Measurements from ENCODE around the gene YIPF5. TPM values are rescaled to one million over a fixed set of nuclear protein-coding genes. Genes with fewer than 3 reads are reported as not detected.

The YIPF5 gene
- total and polyA plus RNA-seq, 2 of the 4 experiments (the other 2 are of a cell fraction), result 64.4 to 172 TPM

DNA sequence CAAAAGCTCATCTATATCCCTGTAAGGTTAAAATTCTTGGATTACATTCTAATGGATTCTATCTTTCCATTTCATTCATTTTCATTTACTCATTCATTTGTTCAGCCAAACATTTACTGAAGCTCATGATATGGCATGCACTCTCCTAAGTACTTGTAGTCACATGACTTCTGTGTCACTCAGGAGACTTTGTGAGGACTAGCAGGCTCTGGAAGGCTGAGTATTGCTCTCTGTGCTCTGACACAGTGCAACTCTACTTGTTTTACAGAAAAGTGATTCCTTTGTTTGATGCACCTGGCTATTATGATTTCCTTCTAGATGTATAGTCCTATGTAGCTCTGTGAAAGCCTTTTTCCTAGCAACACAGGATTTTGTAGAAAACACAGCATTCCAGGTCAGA, 53.0 kb downstream of the YIPF5 start:
- Histone ChIP-seq H2AK9ac (replicated peaks; ENCODE audit: low read depth, low read length, poor library complexity) (no peak overlapping the region), H3K9me1 (ENCODE audit: insufficient read depth, low read length) (no peaks in the 10 kb centered on the region; the same call in 1 of the 2 replicates), H2BK120ac (ENCODE audit: low read depth, low read length) (no peak overlapping the region), H3K14ac (replicated peaks; ENCODE audit: low read depth, low read length) (no peak overlapping the region), H3K23ac (ENCODE audit: low read depth, low read length) (no peak overlapping the region), H3K4me2 (ENCODE audit: low read depth, low read length) (no peak overlapping the region), H4K8ac (ENCODE audit: low read depth in 2 of 2, low read length in 2 of 2) (no peak overlapping the region), H2BK5ac (ENCODE audit: low read depth, low read length, poor library complexity, severe bottlenecking) (no peak overlapping the region), H3K27me3 (ENCODE audit: control insufficient read depth, insufficient read depth, low read length) (no peaks in the 10 kb centered on the region), H4K20me1 (ENCODE audit: insufficient read depth, low read length) (no peaks in the 10 kb centered on the region), H2BK15ac (ENCODE audit: low read depth, low read length) (no peak overlapping the region), H3K4me1 (ENCODE audit: control insufficient read depth, insufficient read depth, low read length) (no peaks in the 10 kb centered on the region), H3K27ac (ENCODE audit: insufficient read depth, low read length) (no peak overlapping the region), H3K4me3 (ENCODE audit: insufficient read depth, low read depth, low read length) (no peak overlapping the region), H3K9me3 (ENCODE audit: control insufficient read depth, insufficient read depth, low read length) (no peaks in the 10 kb centered on the region), H3K79me1 (ENCODE audit: low read depth in 1 of 2, low read length in 2 of 2) (no peaks in the 10 kb centered on the region), H4K5ac (ENCODE audit: low read depth, low read length) (no peak overlapping the region), H2BK20ac (ENCODE audit: low read depth, low read length) (no peak overlapping the region), H3K36me3 (ENCODE audit: control insufficient read depth, insufficient read depth, low read length) (no peaks in the 10 kb centered on the region), H3K9ac (ENCODE audit: low read depth, low read length) (no peak overlapping the region), H2AFZ (replicated peaks; ENCODE audit: low read length, poor library complexity) (no peak overlapping the region), H3K56ac (ENCODE audit: extremely low read depth, insufficient read depth, low read length) (no peak overlapping the region), H3K4ac (ENCODE audit: low read depth, low read length) (no peak overlapping the region), H2AK5ac (ENCODE audit: low read depth, low read length) (no peak overlapping the region), H4K91ac (ENCODE audit: insufficient read depth, low read depth, low read length) (no peak overlapping the region), H3K18ac (ENCODE audit: low read depth, low read length) (no peak overlapping the region)
- intact Hi-C loops (cut with micrococcal nuclease), result no loop called here
- BruUV-seq (replicated peaks), result no TSS peak
- dilution Hi-C loops (cut with HindIII; ENCODE audit: low sequenced_read_pairs, unreplicated experiment), result no loop called here
- ATAC-seq (ENCODE audit: low read depth) (no peak; the same call in 1 of the 2 replicates), DNase-seq (peak; percentile 15)
- in situ Hi-C loops (cut with MboI; ENCODE audit: low sequenced_read_pairs), result no loop called here
- TF ChIP-seq, protein P1, sequence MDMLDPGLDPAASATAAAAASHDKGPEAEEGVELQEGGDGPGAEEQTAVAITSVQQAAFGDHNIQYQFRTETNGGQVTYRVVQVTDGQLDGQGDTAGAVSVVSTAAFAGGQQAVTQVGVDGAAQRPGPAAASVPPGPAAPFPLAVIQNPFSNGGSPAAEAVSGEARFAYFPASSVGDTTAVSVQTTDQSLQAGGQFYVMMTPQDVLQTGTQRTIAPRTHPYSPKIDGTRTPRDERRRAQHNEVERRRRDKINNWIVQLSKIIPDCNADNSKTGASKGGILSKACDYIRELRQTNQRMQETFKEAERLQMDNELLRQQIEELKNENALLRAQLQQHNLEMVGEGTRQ (IDR thresholded peaks at IDR 0.05; ENCODE audit: low read depth, low read length), result 0 out of 2 replicates have a peak, but pooled peaks have one; percentile 14
- TF ChIP-seq CHD1 (IDR thresholded peaks at IDR 0.05; ENCODE audit: low read depth, low read length) (no peak), ELK1 (IDR thresholded peaks at IDR 0.05; ENCODE audit: borderline replicate concordance, low read depth, low read length) (no peak), RAD21 (IDR thresholded peaks at IDR 0.05; ENCODE audit: low read length) (no peak), MAZ (IDR thresholded peaks at IDR 0.05; ENCODE audit: borderline replicate concordance, low read depth, low read length) (no peak), SMC3 (IDR thresholded peaks at IDR 0.05; ENCODE audit: low read depth, low read length) (no peak), NFE2L2 (IDR thresholded peaks at IDR 0.05; ENCODE audit: low read depth, low read length) (no peak), CEBPB (IDR thresholded peaks at IDR 0.05; ENCODE audit: low read depth, low read length) (no peak), FOS (IDR thresholded peaks at IDR 0.05; ENCODE audit: low read depth, low read length) (no peak)
- CTCF ChIA-PET, result no interaction called here
- POLR2A ChIA-PET (ENCODE audit: unreplicated experiment), result no interaction called here

Measured in IMR-90 (cell line).